ENCODE results near the gene VPS50. TPM values are rescaled to one million over a fixed set of nuclear protein-coding genes. Genes with fewer than 3 reads are reported as not detected.

Gene VPS50
- total RNA-seq, 1 experiment from 2014 or later, result 13.6 TPM

- no peak for DNase-seq
- no peak overlapping the region for H3K18ac ChIP-seq (ENCODE audit: insufficient read length, low read depth, low read length)
- H3K27ac ChIP-seq (ENCODE audit: insufficient read length, low read depth, low read length), result no peak overlapping the region
- no peak overlapping the region for H2AFZ ChIP-seq (ENCODE audit: low read length)
- no CpG with 5 or more reads among the region's 5 CpGs for WGBS (ENCODE audit: extremely low coverage, insufficient read length, low lambda C conversion rate)
- no peak overlapping the region for H3K4ac ChIP-seq (ENCODE audit: low read depth, low read length)
- H2BK120ac ChIP-seq (ENCODE audit: low read depth, low read length, poor library complexity, severe bottlenecking), result no peak overlapping the region
- H4K5ac ChIP-seq (ENCODE audit: insufficient read length, low read depth, low read length), result no peak overlapping the region
- no peak overlapping the region for H2BK15ac ChIP-seq (ENCODE audit: low read depth, low read length)
- no peak overlapping the region for H2BK12ac ChIP-seq (ENCODE audit: insufficient read length, low read depth, low read length)
- H2AK5ac ChIP-seq (ENCODE audit: insufficient read length, low read length), result no peak overlapping the region
- no peaks in the 10 kb centered on the region; a peak in 1 of 4 replicates for H3K4me1 Mint-ChIP-seq
- no peaks in the 10 kb centered on the region for H3K27me3 ChIP-seq (ENCODE audit: insufficient read depth, low read length)
- H3K4me2 ChIP-seq (ENCODE audit: insufficient read depth, insufficient read length, low read length), result no peak overlapping the region
- H4K8ac ChIP-seq (replicated peaks; ENCODE audit: insufficient read length, low read depth, low read length), result no peak overlapping the region
- H3K14ac ChIP-seq (ENCODE audit: insufficient read depth, low read length), result no peak overlapping the region
- H3K9me3 ChIP-seq (ENCODE audit: control insufficient read depth, low read depth, low read length), result no peaks in the 10 kb centered on the region
- H3K4me3 Mint-ChIP-seq, result no peak overlapping the region
- H3K36me3 Mint-ChIP-seq (ENCODE audit: insufficient read depth in 1 of 3, low read depth in 3 of 3), result no peaks in the 10 kb centered on the region
- no peaks in the 10 kb centered on the region for H3K9me3 Mint-ChIP-seq
- no peak overlapping the region for H3K9ac ChIP-seq (ENCODE audit: extremely low read depth, insufficient read length, low read length)
- H2BK5ac ChIP-seq (ENCODE audit: insufficient read length, low read length), result no peak overlapping the region
- no peaks in the 10 kb centered on the region for H3K79me2 ChIP-seq (ENCODE audit: insufficient read depth, low read length)
- no peak overlapping the region for H4K91ac ChIP-seq (ENCODE audit: insufficient read length, low read depth, low read length)
- H3K23me2 ChIP-seq (ENCODE audit: insufficient read length, low read depth, low read length, poor library complexity, severe bottlenecking), result no peaks in the 10 kb centered on the region
- H3K4me1 ChIP-seq (ENCODE audit: insufficient read depth, low read length), result no peaks in the 10 kb centered on the region
- H3K27ac Mint-ChIP-seq, result peak overlapping the region in 1 of 3 experiments; percentile 34; a peak in 1 of 7 replicates
- H3K56ac ChIP-seq (ENCODE audit: insufficient read length, low read depth, low read length), result no peak overlapping the region
- no peak for TF ChIP-seq CTCF (conservative IDR thresholded peaks at IDR 0.05)
- H3T11ph ChIP-seq (ENCODE audit: low read length), result no peak overlapping the region
- H3K23ac ChIP-seq (ENCODE audit: insufficient read length, low read depth, low read length), result no peak overlapping the region
- no peaks in the 10 kb centered on the region for H4K20me1 ChIP-seq (ENCODE audit: control insufficient read depth, insufficient read depth, insufficient read length)
- no peak overlapping the region for H2BK20ac ChIP-seq (ENCODE audit: low read depth, low read length, poor library complexity, severe bottlenecking)
- no peaks in the 10 kb centered on the region for H3K79me1 ChIP-seq (ENCODE audit: insufficient read depth, low read depth, low read length, poor library complexity, severe bottlenecking)
- no peaks in the 10 kb centered on the region for H3K27me3 Mint-ChIP-seq (ENCODE audit: low read depth)
These were observed 75.0 kb downstream of the VPS50 start for GRCh38 chr7:93307131-93307660.
